Chondrocyte (in vitro differentiated cells): ENCODE measurements around the gene RSPH1. TPM values are rescaled to one million over a fixed set of nuclear protein-coding genes. Genes with fewer than 3 reads are reported as not detected.
A peak's percentile ranks its signal among the peaks of the same experiment; 100 is the strongest.

Source experiments
- DNase-seq: peaks from one replicate; pipeline ENCODE4 v3.0.0; 2021; ENCODE audit warnings: mixed read lengths, low spot score
- H3K27ac Mint-ChIP-seq: one replicate; pipeline ENCODE4 v1.8.0; 2021; ENCODE audit warnings: mild to moderate bottlenecking, moderate library complexity, mixed read lengths; ENCODE audit not compliant: unreplicated experiment
- H3K27me3 Mint-ChIP-seq: 2 replicates; pipeline ENCODE4 v1.8.0; 2021; ENCODE audit warnings: low read depth, mixed read lengths
- H3K36me3 Mint-ChIP-seq: 2 replicates; pipeline ENCODE4 v1.8.0; 2021; ENCODE audit warnings: low read depth, mixed read lengths
- H3K4me1 Mint-ChIP-seq: 2 replicates; pipeline ENCODE4 v1.8.0; 2021; ENCODE audit warnings: low read depth, mild to moderate bottlenecking, mixed read lengths
- H3K4me3 Mint-ChIP-seq: one replicate; pipeline ENCODE4 v1.8.0; 2021; ENCODE audit warnings: mild to moderate bottlenecking, moderate library complexity, mixed read lengths; ENCODE audit not compliant: unreplicated experiment
- H3K9me3 Mint-ChIP-seq: 2 replicates; pipeline ENCODE4 v1.8.0; 2021; ENCODE audit warnings: low read depth, mixed read lengths
- CTCF ChIP-seq: fragments of 200-600 bp; sonication (generic); IDR thresholded peaks from 2 replicates; pipeline ENCODE4 v1.5.0; 2021; ENCODE audit warnings: antibody characterized with exemption, mild to moderate bottlenecking, moderate library complexity
- total RNA-seq: library from RNA; stranded (reverse); gene quantifications from 3 replicates; pipeline ENCODE4 v1.2.1, GENCODE V29; 2021

RSPH1 gene
- total RNA-seq, 1 donor from 2014 or later = 0.15 TPM

DNA sequence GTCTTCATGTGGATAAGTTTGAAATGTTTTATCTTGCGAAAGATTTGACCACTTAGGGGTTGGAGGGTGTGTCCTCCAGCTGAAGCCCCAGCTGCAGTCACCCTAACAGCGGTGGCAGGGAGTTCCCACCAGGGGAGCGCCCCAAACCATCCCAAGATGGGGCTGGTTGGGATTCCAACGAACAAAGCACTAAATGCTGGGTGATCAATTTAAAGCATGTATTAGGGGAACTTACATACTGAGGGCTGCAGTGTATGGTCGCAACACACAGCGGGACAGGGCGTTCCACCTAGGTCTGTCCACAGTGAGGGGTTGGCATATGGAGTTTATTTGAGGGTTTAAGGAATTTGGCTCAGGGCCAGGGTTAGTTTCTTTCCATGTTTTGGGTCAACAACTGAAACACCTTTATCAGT is 43.9 kb upstream of the RSPH1 start:
- Mint-ChIP-seq H3K36me3 (peaks cover 4% of the 10 kb centered on the region), H3K4me1 (no peaks in the 10 kb centered on the region), H3K9me3 (no peaks in the 10 kb centered on the region), H3K4me3 (no peak overlapping the region), H3K27me3 (no peaks in the 10 kb centered on the region), H3K27ac (no peak overlapping the region)
- DNase-seq = no peak
- peak; percentile 39 for TF ChIP-seq CTCF

DNA sequence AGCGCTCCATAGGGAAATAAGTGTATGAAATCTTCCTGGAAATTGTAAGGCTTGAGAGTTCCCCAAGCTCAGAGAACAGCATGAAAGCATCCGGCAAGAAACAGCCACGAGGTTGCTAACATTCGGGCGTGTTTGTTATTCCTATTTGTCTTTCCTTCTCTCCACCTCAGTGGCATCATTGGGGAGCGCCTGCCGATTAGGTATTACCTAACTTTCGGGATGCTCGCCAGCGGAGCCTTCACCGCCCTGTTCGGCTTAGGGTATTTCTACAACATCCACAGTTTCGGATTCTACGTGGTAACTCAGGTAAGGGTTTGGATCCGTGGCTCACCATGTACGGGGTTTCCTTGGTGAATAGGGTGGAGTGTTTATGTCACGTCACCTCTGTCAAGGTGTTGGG is 43.3 kb upstream of the RSPH1 start:
- H3K4me3 Mint-ChIP-seq = no peak overlapping the region
- no peaks in the 10 kb centered on the region for H3K4me1 Mint-ChIP-seq
- no peak overlapping the region for H3K27ac Mint-ChIP-seq
- H3K27me3 Mint-ChIP-seq = no peaks in the 10 kb centered on the region
- DNase-seq = no peak
- no peak for TF ChIP-seq CTCF
- H3K36me3 Mint-ChIP-seq = peaks cover 4% of the 10 kb centered on the region
- no peaks in the 10 kb centered on the region for H3K9me3 Mint-ChIP-seq

- Mint-ChIP-seq H3K27me3 (no peaks in the 10 kb centered on the region), H3K4me3 (no peak overlapping the region), H3K27ac (no peak overlapping the region), H3K4me1 (no peaks in the 10 kb centered on the region), H3K9me3 (no peaks in the 10 kb centered on the region), H3K36me3 (peaks cover 4% of the 10 kb centered on the region)
- DNase-seq = no peak
- TF ChIP-seq CTCF = no peak
Measured at GRCh38 chr21:42538479-42539275, 42.7 kb upstream of the RSPH1 start.

- no peaks in the 10 kb centered on the region for H3K4me1 Mint-ChIP-seq
- H3K9me3 Mint-ChIP-seq = no peaks in the 10 kb centered on the region
- H3K27ac Mint-ChIP-seq = no peak overlapping the region
- peak; percentile 68 for TF ChIP-seq CTCF
- peaks cover 5% of the 10 kb centered on the region for H3K36me3 Mint-ChIP-seq
- no peak overlapping the region for H3K4me3 Mint-ChIP-seq
- DNase-seq = no peak
- no peaks in the 10 kb centered on the region for H3K27me3 Mint-ChIP-seq
Measured at GRCh38 chr21:42537106-42537742, 41.2 kb upstream of the RSPH1 start.

GRCh38 chr21:42536601-42537000 is 40.6 kb upstream of the RSPH1 start:
- TF ChIP-seq CTCF = no peak
- Mint-ChIP-seq H3K27me3 (no peaks in the 10 kb centered on the region), H3K36me3 (peaks cover 5% of the 10 kb centered on the region), H3K27ac (no peak overlapping the region), H3K4me1 (no peaks in the 10 kb centered on the region), H3K4me3 (no peak overlapping the region), H3K9me3 (no peaks in the 10 kb centered on the region)
- no peak for DNase-seq
